ENCODE results near the gene SNCA.

The SNCA gene

DNA sequence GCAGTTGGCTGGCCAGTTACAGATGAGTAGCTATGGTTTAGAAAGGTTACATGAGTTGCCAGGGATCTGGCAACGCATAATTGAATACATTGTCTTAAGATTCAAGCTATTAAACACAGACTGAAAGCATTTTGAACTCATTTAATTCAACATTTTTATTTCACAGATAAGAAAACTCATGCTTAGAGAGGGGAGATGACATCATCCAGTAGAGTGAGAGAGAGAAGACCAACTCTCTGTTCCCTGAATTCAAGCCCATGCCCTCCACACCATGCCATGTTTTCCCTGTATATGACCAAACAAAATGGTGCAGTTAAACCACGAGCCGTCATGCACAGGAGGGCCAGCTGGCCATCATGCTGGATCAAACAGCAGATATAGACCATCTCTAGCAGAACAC, 22.6 kb downstream of the SNCA start:
- peaks cover 3% of the 10 kb centered on the region for H3K36me3 ChIP-seq (ENCODE audit: control insufficient read depth, insufficient read depth, low read length)
- no peak overlapping the region for H3K4me3 ChIP-seq (ENCODE audit: extremely low read depth, insufficient read depth, low read length, poor library complexity, severe bottlenecking)
- no peaks in the 10 kb centered on the region for H3K4me1 ChIP-seq (ENCODE audit: control insufficient read depth, insufficient read depth, low read length, poor library complexity, severe bottlenecking)
- no CpG with 5 or more reads among the region's 3 CpGs for WGBS, 2 experiments (ENCODE audit: insufficient coverage in 2 of 2)
- H3K9me3 ChIP-seq (ENCODE audit: control insufficient read depth, low read length) = no peaks in the 10 kb centered on the region
- no peak overlapping the region for H3K27ac ChIP-seq (ENCODE audit: low read depth, low read length, severe bottlenecking)

DNA sequence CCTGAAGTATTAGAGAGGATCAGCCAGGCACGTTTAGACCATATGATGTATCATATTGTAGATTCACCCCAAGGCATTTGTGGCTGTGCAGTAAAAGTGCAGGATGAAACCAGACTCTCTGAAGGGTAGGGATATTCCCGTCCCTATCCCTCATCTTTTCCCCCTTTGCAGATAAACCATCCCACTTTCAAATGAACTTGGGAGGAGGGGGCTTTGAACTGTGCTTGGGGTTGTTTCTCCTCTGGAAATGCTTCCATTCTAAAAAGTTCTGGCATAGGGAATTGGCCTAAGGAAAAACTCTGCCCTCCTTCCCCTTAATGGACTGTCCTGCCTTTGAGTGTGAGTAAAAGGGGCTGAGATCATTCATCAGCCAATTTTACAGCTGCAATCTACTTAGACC, 23.8 kb downstream of the SNCA start:
- H3K4me1 ChIP-seq (ENCODE audit: control insufficient read depth, insufficient read depth, low read length, poor library complexity, severe bottlenecking) = no peaks in the 10 kb centered on the region
- no peak overlapping the region for H3K4me3 ChIP-seq (ENCODE audit: extremely low read depth, insufficient read depth, low read length, poor library complexity, severe bottlenecking)
- peaks cover 3% of the 10 kb centered on the region for H3K36me3 ChIP-seq (ENCODE audit: control insufficient read depth, insufficient read depth, low read length)
- no peaks in the 10 kb centered on the region for H3K9me3 ChIP-seq (ENCODE audit: control insufficient read depth, low read length)
- 80 to 100% methylated on average over 1 of the region's 2 CpGs for WGBS, 2 experiments (ENCODE audit: insufficient coverage in 2 of 2)
- H3K27ac ChIP-seq (ENCODE audit: low read depth, low read length, severe bottlenecking) = no peak overlapping the region

DNA sequence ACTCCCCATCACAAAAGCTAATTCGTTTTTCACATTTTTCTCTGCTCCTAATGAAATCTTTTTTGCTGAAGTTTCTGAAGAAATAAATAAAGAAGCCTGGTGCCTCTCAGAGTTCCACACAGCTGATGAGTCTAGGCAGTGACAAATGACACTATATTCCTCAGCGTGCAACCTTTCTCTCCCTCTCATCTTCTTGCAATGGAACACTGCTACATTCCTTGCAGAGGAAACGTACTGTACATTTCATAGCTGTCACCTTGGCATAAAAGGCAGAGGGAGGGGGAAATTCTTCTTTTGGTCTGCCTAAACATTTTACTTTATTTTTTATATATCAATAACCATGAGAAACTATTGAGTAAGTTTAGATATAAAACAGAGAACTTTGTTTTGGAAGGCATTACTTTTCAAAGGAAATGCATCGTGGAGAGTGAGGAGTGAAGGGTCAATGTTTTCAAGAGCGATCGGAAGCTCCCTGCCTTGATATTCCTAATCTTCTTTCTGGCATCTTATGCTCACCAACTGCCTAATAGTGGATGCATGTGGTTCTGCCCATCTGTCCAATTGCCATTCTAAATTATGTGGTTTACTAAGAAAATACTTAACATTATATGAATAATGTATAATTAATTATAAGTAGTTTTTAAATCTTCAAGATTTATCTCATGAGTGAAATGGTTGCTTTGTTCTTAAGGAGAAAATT, 29.4 kb downstream of the SNCA start:
- H3K36me3 ChIP-seq (ENCODE audit: control insufficient read depth, insufficient read depth, low read length) = peaks cover 4% of the 10 kb centered on the region
- H3K27ac ChIP-seq (ENCODE audit: low read depth, low read length, severe bottlenecking) = no peak overlapping the region
- no peaks in the 10 kb centered on the region for H3K4me1 ChIP-seq (ENCODE audit: control insufficient read depth, insufficient read depth, low read length, poor library complexity, severe bottlenecking)
- no peaks in the 10 kb centered on the region for H3K9me3 ChIP-seq (ENCODE audit: control insufficient read depth, low read length)
- H3K4me3 ChIP-seq (ENCODE audit: extremely low read depth, insufficient read depth, low read length, poor library complexity, severe bottlenecking) = no peak overlapping the region
- WGBS, 2 experiments (ENCODE audit: insufficient coverage in 2 of 2) = 80% methylated on average over 1 to 2 of the region's 6 CpGs

DNA sequence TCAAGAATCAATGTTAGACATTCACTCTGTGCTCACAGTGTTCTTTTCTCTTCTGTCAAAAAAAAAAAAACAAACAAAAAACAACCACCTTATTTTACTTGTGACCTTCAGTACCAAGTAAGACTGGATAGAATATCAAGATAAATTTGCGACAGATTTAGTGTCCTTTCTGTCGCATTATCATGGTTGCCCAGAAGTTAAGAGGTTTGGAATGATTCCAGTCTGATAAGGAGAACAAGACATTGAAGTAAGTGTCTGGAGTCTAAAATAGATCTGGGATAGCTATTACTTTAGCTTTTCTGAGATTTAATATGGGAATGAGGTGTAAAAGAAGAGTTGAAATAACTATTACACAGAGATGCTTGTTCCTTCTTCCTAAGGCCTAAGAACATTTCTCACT, 31.7 kb downstream of the SNCA start:
- Histone ChIP-seq H3K4me1 (ENCODE audit: control insufficient read depth, insufficient read depth, low read length, poor library complexity, severe bottlenecking) (peaks cover 4% of the 10 kb centered on the region), H3K27ac (ENCODE audit: low read depth, low read length, severe bottlenecking) (no peak overlapping the region), H3K4me3 (ENCODE audit: extremely low read depth, insufficient read depth, low read length, poor library complexity, severe bottlenecking) (no peak overlapping the region), H3K9me3 (ENCODE audit: control insufficient read depth, low read length) (no peaks in the 10 kb centered on the region), H3K36me3 (ENCODE audit: control insufficient read depth, insufficient read depth, low read length) (peaks cover 4% of the 10 kb centered on the region)
- 97% methylated on average over 2 of the region's 2 CpGs; no CpG with 5 or more reads in 1 of the 2 experiments for WGBS, 2 experiments (ENCODE audit: insufficient coverage in 2 of 2)

DNA sequence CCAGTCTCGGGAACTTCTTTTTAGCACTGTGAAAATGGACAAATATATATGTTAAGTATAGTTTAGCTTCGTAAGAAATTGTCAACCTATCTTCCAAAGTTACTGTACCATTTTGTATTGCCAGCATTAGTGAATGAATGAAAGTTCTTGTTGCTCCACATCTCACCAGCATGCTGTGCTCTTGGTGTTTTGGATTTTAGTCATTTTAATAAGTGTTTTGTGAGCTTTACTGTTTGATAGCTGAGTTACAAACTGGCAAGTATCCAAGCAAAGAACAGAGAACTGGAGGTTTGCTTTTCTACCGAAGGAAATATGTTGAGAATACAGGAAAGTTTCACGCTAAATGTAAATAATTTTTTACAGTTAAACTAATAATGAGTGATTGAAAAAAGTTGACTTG, 33.0 kb downstream of the SNCA start:
- WGBS, 2 experiments (ENCODE audit: insufficient coverage in 2 of 2) = no CpG with 5 or more reads among the region's 4 CpGs
- Histone ChIP-seq H3K4me3 (ENCODE audit: extremely low read depth, insufficient read depth, low read length, poor library complexity, severe bottlenecking) (no peak overlapping the region), H3K4me1 (ENCODE audit: control insufficient read depth, insufficient read depth, low read length, poor library complexity, severe bottlenecking) (peaks cover 4% of the 10 kb centered on the region), H3K9me3 (ENCODE audit: control insufficient read depth, low read length) (no peaks in the 10 kb centered on the region), H3K36me3 (ENCODE audit: control insufficient read depth, insufficient read depth, low read length) (peaks cover 4% of the 10 kb centered on the region), H3K27ac (ENCODE audit: low read depth, low read length, severe bottlenecking) (no peak overlapping the region)

DNA sequence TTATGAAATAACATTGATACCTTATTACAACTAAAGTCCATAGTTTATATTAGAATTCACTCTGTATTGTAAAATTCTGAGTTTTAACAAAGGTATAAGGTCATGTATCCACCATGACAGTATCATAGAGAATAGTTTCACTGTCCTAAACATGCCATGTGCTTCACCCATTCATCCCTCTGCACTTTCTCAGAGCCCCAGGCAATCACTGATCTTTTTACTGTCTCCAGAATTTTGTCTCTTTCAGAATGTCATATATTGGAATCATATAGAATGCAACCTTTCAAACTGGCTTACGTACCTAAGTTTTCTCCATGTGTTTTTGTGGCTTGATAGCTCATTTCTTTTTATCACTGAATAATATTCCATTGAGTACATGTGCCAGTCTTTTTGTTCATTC, 33.9 kb downstream of the SNCA start:
- Histone ChIP-seq H3K36me3 (ENCODE audit: control insufficient read depth, insufficient read depth, low read length) (peaks cover 4% of the 10 kb centered on the region), H3K4me1 (ENCODE audit: control insufficient read depth, insufficient read depth, low read length, poor library complexity, severe bottlenecking) (peaks cover 4% of the 10 kb centered on the region), H3K27ac (ENCODE audit: low read depth, low read length, severe bottlenecking) (no peak overlapping the region), H3K4me3 (ENCODE audit: extremely low read depth, insufficient read depth, low read length, poor library complexity, severe bottlenecking) (no peak overlapping the region), H3K9me3 (ENCODE audit: control insufficient read depth, low read length) (no peaks in the 10 kb centered on the region)
- WGBS, 2 experiments (ENCODE audit: insufficient coverage in 2 of 2) = no CpG with 5 or more reads among the region's 1 CpG

DNA sequence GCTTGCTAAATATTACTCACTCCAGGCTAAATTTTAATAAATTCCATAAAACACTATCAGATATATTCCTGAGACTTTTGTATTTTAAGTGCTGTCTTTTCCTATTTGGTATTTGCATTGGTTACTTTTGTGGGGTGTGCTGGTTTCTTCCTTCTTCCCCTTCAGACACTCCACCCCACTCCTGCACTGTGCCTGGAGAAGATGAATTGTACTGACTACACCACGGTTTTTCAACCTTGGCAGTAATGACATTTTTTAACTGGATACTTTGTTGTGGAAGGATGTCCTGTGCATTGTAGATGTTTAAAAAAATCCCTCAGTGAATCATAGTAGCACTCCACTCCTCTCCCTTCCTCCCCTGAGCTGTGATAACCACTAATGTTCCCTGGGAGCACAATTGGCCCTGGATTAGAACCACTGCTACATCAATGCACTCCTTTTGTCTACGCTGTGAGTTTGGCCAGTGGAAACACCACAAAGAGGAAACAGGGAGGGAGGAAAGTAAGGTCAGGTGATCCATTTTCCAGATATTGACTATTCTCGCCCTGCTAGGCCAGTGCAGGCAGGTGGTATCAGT, 36.3 kb downstream of the SNCA start:
- Histone ChIP-seq H3K4me3 (ENCODE audit: extremely low read depth, insufficient read depth, low read length, poor library complexity, severe bottlenecking) (no peak overlapping the region), H3K9me3 (ENCODE audit: control insufficient read depth, low read length) (no peaks in the 10 kb centered on the region), H3K27ac (ENCODE audit: low read depth, low read length, severe bottlenecking) (no peak overlapping the region), H3K36me3 (ENCODE audit: control insufficient read depth, insufficient read depth, low read length) (no peaks in the 10 kb centered on the region), H3K4me1 (ENCODE audit: control insufficient read depth, insufficient read depth, low read length, poor library complexity, severe bottlenecking) (peaks cover 4% of the 10 kb centered on the region)
- WGBS, 2 experiments (ENCODE audit: insufficient coverage in 2 of 2) = 94 to 100% methylated on average over 1 to 2 of the region's 3 CpGs

DNA sequence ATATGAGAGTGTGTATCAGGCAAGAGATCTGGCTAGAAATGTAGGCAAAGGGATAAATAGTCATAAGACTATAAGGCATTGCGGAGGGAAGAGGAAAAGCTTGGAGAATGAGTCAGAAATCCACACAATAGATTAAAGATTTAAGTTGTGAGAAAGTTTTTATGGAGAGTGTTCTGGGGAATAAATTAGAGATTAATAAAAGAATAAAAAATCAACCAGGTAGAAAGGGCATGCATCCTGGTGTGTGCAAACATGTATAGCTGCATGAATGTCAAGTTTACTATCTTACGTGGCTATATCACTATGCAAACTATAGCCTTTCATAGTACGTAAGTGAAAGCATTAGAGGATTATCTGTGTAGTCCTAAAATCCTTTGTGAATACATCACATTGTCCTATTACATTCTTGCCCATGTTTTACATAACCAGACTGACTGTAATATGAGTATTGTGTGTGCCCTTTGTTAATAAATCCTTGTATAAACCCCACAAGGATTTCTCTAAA, 36.9 kb downstream of the SNCA start:
- H3K27ac ChIP-seq (ENCODE audit: low read depth, low read length, severe bottlenecking) = no peak overlapping the region
- H3K9me3 ChIP-seq (ENCODE audit: control insufficient read depth, low read length) = no peaks in the 10 kb centered on the region
- WGBS, 2 experiments (ENCODE audit: insufficient coverage in 2 of 2) = 100% methylated on average over 1 of the region's 3 CpGs; no CpG with 5 or more reads in 1 of the 2 experiments
- peaks cover 4% of the 10 kb centered on the region for H3K4me1 ChIP-seq (ENCODE audit: control insufficient read depth, insufficient read depth, low read length, poor library complexity, severe bottlenecking)
- no peak overlapping the region for H3K4me3 ChIP-seq (ENCODE audit: extremely low read depth, insufficient read depth, low read length, poor library complexity, severe bottlenecking)
- H3K36me3 ChIP-seq (ENCODE audit: control insufficient read depth, insufficient read depth, low read length) = no peaks in the 10 kb centered on the region

DNA sequence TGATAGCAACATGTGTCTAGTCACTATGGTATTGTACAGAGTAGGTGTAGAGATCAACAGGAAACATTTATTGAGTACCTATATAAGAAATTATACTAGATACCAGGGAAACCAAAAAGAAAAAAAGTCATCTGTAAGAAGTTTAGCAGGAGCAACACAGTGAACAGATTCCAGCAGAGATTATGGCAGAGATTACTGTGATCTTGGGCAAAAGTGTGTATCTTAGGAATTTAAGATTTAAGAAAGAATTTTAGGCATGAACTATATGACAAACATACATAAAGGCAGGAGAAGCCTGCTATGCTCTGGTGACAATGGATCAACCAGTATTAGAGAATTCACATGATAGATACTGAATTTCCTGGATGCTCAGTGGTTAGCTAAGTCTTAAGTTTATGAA, 37.9 kb downstream of the SNCA start:
- Histone ChIP-seq H3K4me1 (ENCODE audit: control insufficient read depth, insufficient read depth, low read length, poor library complexity, severe bottlenecking) (peaks cover 4% of the 10 kb centered on the region), H3K27ac (ENCODE audit: low read depth, low read length, severe bottlenecking) (no peak overlapping the region), H3K4me3 (ENCODE audit: extremely low read depth, insufficient read depth, low read length, poor library complexity, severe bottlenecking) (no peak overlapping the region), H3K36me3 (ENCODE audit: control insufficient read depth, insufficient read depth, low read length) (no peaks in the 10 kb centered on the region), H3K9me3 (ENCODE audit: control insufficient read depth, low read length) (no peaks in the 10 kb centered on the region)

DNA sequence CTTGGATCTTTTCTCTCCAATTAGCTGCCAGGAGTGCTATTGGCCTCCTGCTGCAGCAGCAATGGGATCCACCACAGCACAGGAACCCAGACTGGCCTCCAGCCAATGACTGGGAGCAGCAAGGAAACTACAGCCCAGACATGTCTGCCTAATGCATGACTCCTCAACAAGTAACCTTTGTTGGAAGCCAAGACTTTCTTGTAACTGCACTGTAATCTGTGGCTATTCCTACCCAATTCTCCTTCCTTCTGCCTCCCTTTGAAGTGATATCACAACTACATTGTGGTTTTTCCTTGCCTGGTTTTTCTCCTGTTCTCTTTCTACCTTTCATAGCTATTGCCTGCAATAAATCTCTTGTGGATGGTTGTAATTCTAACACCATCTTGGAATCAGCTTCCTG, 39.8 kb downstream of the SNCA start:
- Histone ChIP-seq H3K27ac (ENCODE audit: low read depth, low read length, severe bottlenecking) (no peak overlapping the region), H3K4me3 (ENCODE audit: extremely low read depth, insufficient read depth, low read length, poor library complexity, severe bottlenecking) (no peak overlapping the region), H3K4me1 (ENCODE audit: control insufficient read depth, insufficient read depth, low read length, poor library complexity, severe bottlenecking) (peaks cover 4% of the 10 kb centered on the region), H3K36me3 (ENCODE audit: control insufficient read depth, insufficient read depth, low read length) (no peaks in the 10 kb centered on the region), H3K9me3 (ENCODE audit: control insufficient read depth, low read length) (no peaks in the 10 kb centered on the region)
